Right lobe of liver (tissue), 6 donors: ENCODE data around the gene GNG4. TPM values are rescaled to one million over a fixed set of nuclear protein-coding genes. Genes with fewer than 3 reads are reported as not detected.

Experiments used
- ATAC-seq, 4 donors: fragments of 200-7000 bp; cut with Tn5 transposase; one replicate each; pipeline ENCODE4 v1.9.1; 2020; ENCODE audit warnings: mild to moderate bottlenecking in 4 of 4, moderate library complexity in 4 of 4
- DNase-seq, 3 donors: peaks; one replicate each; pipeline ENCODE4 v3.0.0-alpha.2; 2020
- H3K27ac ChIP-seq, 3 donors: fragments of 200-600 bp; one replicate each; pipeline ENCODE4 v1.8.0; 2022
- H3K27me3 ChIP-seq, 2 donors: fragments of 200-600 bp; one replicate each; pipeline ENCODE4 v1.8.0; 2022
- H3K36me3 ChIP-seq, 4 donors: fragments of 200-600 bp; sonication (generic) in 1 of 4; one replicate each; pipeline versions ENCODE4 v1.5.1 to v1.8.0; 2017 to 2022; ENCODE audit warnings: control low read depth in 1 of 4
- H3K4me1 ChIP-seq, 4 donors: fragments of 200-600 bp; sonication (generic) in 1 of 4; one replicate each; pipeline versions ENCODE4 v1.5.1 to v1.8.0; 2017 to 2022; ENCODE audit warnings: control low read depth in 1 of 4
- H3K4me3 ChIP-seq, 3 donors: fragments of 200-600 bp; one replicate each; pipeline ENCODE4 v1.8.0; 2022
- H3K9me3 ChIP-seq, 4 donors: fragments of 200-600 bp; sonication (generic) in 1 of 4; one replicate each; pipeline versions ENCODE4 v1.5.1 to v1.8.0; 2017 to 2022; ENCODE audit warnings: control low read depth in 1 of 4
- POLR2A ChIP-seq: fragments of 450-650 bp; IDR thresholded peaks from one replicate; pipeline ENCODE4 v1.6.1; 2017; ENCODE audit warnings: antibody characterized with exemption, mild to moderate bottlenecking
- WGBS: methylation state at CpG from one replicate; pipeline ENCODE4 v1.1.6; 2018; ENCODE audit warnings: low coverage, low lambda C conversion rate; ENCODE audit not compliant: insufficient coverage; ENCODE audit errors: missing lambda C conversion rate; 5-methylcytosine and 5-hydroxymethylcytosine counted together
- intact Hi-C, 2 donors: fragments of 100-400 bp; cut with DNase I; formaldehyde crosslinking; loops; one replicate each; pipeline versions ENCODE4 v1.11.2 to v1.14.1; 2022
- total RNA-seq, 6 experiments: library from RNA; depleted of rRNA in 2 of 6; stranded (reverse); fragments of >200 nt in 2 of 6; fragmentation: NEBNext Ultra II Directional in 3 of 6; extraction: Animal tissue kit (Norgen Biotek cat#: 25700) in 3 of 6; gene quantifications; one replicate each; pipeline versions ENCODE4 v1.1.0 to v1.2.4, GENCODE V29; 2016 to 2023
- TF ChIP-seq, protein P1 (sequence below), 4 donors: fragments of 200-600 bp in 3 of 4; fragments of 450-650 bp in 1 of 4; IDR thresholded peaks; one replicate each; pipeline versions ENCODE4 v1.5.1 to v1.8.0; 2016 to 2022; ENCODE audit warnings: antibody characterized with exemption in 4 of 4, mild to moderate bottlenecking in 2 of 4
- donor health status: DM: no; HTN: yes; CAD: no.
- donor health status: DM: no; HTN: no; CAD: no.
- donor health status: DM: no; HTN: no; CAD: no.
- donor health status: DM: no; HTN: yes; CAD: no.
- donor health status: DM: no; HTN: yes; CAD: no.

Gene GNG4
- total RNA-seq, 6 experiments from 2014 or later: 0.18 to 0.50 TPM; not detected in 4

DNA sequence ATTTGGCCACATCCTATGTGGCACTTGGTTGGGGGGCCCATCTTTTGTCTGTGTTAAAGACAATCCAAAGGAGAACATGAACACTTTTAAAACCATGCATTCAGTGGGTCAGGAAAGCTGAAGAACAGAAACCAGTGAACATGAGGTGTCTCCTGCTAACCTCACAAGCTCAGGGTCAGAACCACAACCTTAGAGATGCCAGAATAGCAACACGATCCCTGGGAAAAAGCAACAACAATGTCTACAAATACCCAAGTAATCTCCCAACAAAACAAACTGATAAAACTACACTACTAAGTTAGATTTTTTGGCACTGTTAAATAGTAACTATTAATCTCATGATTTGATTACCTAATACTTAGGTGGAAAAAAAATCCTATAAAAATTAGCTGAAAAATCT is 34.1 kb upstream of the GNG4 start:
- peaks cover 0 to 3% (median 0%) of the 10 kb centered on the region in 4 donors for H3K36me3 ChIP-seq
- H3K4me3 ChIP-seq: no peak overlapping the region
- ATAC-seq: no peak

GRCh38 chr1:235682216-235682615 is 32.6 kb upstream of the GNG4 start:
- H3K4me1 ChIP-seq: no peaks in the 10 kb centered on the region
- DNase-seq (no peak), ATAC-seq (no peak)
- intact Hi-C loops: no loop called here
- H3K27me3 ChIP-seq: no peaks in the 10 kb centered on the region
- H3K9me3 ChIP-seq: no peaks in the 10 kb centered on the region
- WGBS: 100% methylated on average over 3 of the region's 3 CpGs
- no peak overlapping the region for H3K27ac ChIP-seq
- TF ChIP-seq, protein P1, sequence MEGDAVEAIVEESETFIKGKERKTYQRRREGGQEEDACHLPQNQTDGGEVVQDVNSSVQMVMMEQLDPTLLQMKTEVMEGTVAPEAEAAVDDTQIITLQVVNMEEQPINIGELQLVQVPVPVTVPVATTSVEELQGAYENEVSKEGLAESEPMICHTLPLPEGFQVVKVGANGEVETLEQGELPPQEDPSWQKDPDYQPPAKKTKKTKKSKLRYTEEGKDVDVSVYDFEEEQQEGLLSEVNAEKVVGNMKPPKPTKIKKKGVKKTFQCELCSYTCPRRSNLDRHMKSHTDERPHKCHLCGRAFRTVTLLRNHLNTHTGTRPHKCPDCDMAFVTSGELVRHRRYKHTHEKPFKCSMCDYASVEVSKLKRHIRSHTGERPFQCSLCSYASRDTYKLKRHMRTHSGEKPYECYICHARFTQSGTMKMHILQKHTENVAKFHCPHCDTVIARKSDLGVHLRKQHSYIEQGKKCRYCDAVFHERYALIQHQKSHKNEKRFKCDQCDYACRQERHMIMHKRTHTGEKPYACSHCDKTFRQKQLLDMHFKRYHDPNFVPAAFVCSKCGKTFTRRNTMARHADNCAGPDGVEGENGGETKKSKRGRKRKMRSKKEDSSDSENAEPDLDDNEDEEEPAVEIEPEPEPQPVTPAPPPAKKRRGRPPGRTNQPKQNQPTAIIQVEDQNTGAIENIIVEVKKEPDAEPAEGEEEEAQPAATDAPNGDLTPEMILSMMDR (IDR thresholded peaks at IDR 0.05): no peak
- no peak for TF ChIP-seq POLR2A
- H3K4me3 ChIP-seq: no peak overlapping the region
- peaks cover 0 to 3% (median 0%) of the 10 kb centered on the region in 4 donors for H3K36me3 ChIP-seq

More for the DNA sequence above, 34.1 kb upstream of the GNG4 start:
- 91% methylated on average over 1 of the region's 1 CpG for WGBS
- no peaks in the 10 kb centered on the region for H3K27me3 ChIP-seq
- TF ChIP-seq POLR2A: no peak
- TF ChIP-seq, protein P1 (IDR thresholded peaks at IDR 0.05): no peak
- H3K4me1 ChIP-seq: no peaks in the 10 kb centered on the region
- no peaks in the 10 kb centered on the region for H3K9me3 ChIP-seq
- DNase-seq: no peak
- no peak overlapping the region for H3K27ac ChIP-seq
- intact Hi-C loops: no loop called here

- no peak for ATAC-seq
- no peak for DNase-seq
- no peak overlapping the region for H3K4me3 ChIP-seq
- H3K9me3 ChIP-seq: no peaks in the 10 kb centered on the region
- H3K4me1 ChIP-seq: no peaks in the 10 kb centered on the region
- no peak overlapping the region for H3K27ac ChIP-seq
- TF ChIP-seq POLR2A: no peak
- TF ChIP-seq, protein P1 (IDR thresholded peaks at IDR 0.05): no peak
- no peaks in the 10 kb centered on the region for H3K27me3 ChIP-seq
- intact Hi-C loops: no loop called here
- 100% methylated on average over 3 of the region's 3 CpGs for WGBS
- peaks cover 0 to 6% (median 5%) of the 10 kb centered on the region in 4 donors for H3K36me3 ChIP-seq
Observed at GRCh38 chr1:235679644-235680043, 30.1 kb upstream of the GNG4 start.

- DNase-seq: no peak
- intact Hi-C loops: no loop called here
Observed at GRCh38 chr1:235679005-235679404, 29.4 kb upstream of the GNG4 start.

More at GRCh38 chr1:235679005-235679404, 29.4 kb upstream of the GNG4 start:
- no peak overlapping the region for H3K4me3 ChIP-seq
- no peaks in the 10 kb centered on the region for H3K27me3 ChIP-seq
- H3K27ac ChIP-seq: no peak overlapping the region
- H3K9me3 ChIP-seq: no peaks in the 10 kb centered on the region
- TF ChIP-seq POLR2A: no peak
- TF ChIP-seq, protein P1 (IDR thresholded peaks at IDR 0.05): no peak
- 79% methylated on average over 2 of the region's 2 CpGs for WGBS
- peaks cover 0 to 6% (median 5%) of the 10 kb centered on the region in 4 donors for H3K36me3 ChIP-seq
- no peak for ATAC-seq
- H3K4me1 ChIP-seq: no peaks in the 10 kb centered on the region
